Left cardiac atrium (tissue), 4 donors: ENCODE data around the gene TROAP. TPM values are rescaled to one million over a fixed set of nuclear protein-coding genes. Genes with fewer than 3 reads are reported as not detected.

Source experiments
- ATAC-seq, 2 donors: fragments of 200-7000 bp; cut with Tn5 transposase; one replicate each; pipeline ENCODE4 v1.9.1; 2020; ENCODE audit warnings: mild to moderate bottlenecking in 2 of 2, moderate library complexity in 2 of 2
- DNase-seq: peaks from one replicate; pipeline ENCODE4 v3.0.0-alpha.2; 2020
- intact Hi-C, 2 donors: fragments of 100-400 bp; cut with DNase I; formaldehyde crosslinking; loops; one replicate each; pipeline versions ENCODE4 v1.14.1 to v1.15.1; 2022 to 2023
- total RNA-seq, 2 donors: library from RNA; stranded (reverse); fragmentation: NEBNext Ultra II Directional; extraction: Animal tissue kit (Norgen Biotek cat#: 25700); gene quantifications; one replicate each; pipeline ENCODE4 v1.2.1, GENCODE V29; 2021
- donor health status: DM: no; HTN: yes; CAD: no.
- donor health status: DM: no; HTN: yes; CAD: no; lungs with severe emphysema.
- donor health status: DM: yes; HTN: yes; CAD: no.
- donor health status: Dilated cardiomyopathy.

The TROAP gene
- total RNA-seq, 2 donors from 2014 or later = 1.5 TPM; not detected in 1

DNA sequence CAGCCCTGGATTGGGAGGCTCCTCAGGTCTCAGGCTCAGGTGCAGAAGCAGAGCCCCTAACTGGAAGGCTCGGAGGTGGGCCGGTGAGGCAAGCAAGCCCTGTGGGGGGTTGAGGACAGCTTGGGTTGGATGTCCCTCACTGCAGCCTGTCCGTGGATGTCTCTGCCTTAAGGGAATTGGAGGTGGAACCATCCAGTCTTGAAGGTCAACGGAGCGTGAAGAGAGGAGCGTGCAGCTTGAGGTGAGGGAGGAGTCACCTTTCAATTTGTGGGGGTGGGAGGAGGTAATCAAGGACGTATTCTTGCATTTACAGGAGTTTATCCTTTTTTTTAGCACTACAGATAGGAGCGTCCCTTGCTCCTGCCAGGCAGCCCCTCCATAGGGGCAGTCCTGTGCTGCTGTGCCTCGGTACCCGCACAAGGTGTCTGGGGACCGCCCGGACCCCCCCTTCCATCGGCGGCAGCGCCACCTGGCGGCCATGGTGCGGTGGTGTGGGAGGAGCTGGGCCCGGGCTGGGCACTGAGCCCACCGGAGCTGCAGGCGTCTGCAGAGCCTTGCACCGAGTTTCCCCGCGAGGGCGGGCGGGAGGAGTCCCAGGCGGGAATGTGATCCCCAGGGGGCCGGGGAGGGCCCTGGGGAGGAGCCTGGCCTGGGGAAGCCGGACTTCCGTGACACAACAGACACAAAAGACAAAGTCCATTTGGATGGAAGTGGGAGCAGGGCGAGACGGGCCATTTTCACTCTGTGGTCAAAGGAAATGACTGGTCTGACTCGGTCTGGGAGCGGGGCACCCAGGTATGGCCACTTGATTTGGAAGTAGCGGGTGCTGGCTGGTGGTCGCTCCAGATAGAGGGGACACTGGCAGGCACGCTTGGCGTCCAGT, 24.5 kb downstream of the TROAP start:
- DNase-seq (peak; percentile 84), ATAC-seq (peak; percentile 90 to 91)
- intact Hi-C loops = loop anchor here in 1 of 2 donors (10.0 kb wide), 1 partner anchor 53 kb away; the partner anchor contains the start of gene PRPH

- DNase-seq (no peak), ATAC-seq (no peak)
- intact Hi-C loops = loop anchor here in 1 of 2 donors (10.0 kb wide), 1 partner anchor 54 kb away; the partner anchor contains the start of gene PRPH
Observed at GRCh38 chr12:49348781-49349180, 25.7 kb downstream of the TROAP start.

DNA sequence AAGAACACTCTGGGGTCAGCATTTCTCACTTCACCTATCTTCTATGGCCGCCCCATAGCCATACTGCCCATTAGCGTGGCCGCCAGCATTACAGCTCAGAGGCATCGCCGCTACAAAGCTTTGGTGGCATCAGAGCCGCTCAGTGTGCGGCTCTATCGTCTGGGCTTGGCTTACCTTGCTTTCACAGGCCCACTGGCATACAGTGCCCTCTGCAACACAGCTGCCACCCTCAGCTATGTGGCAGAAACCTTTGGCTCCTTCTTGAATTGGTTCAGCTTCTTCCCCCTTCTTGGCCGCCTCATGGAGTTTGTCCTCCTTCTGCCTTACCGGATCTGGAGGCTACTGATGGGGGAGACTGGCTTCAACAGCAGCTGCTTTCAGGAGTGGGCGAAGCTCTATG, 26.2 kb downstream of the TROAP start:
- intact Hi-C loops = loop anchor here in 1 of 2 donors (10.0 kb wide), 1 partner anchor 54 kb away; the partner anchor contains the start of gene PRPH

DNA sequence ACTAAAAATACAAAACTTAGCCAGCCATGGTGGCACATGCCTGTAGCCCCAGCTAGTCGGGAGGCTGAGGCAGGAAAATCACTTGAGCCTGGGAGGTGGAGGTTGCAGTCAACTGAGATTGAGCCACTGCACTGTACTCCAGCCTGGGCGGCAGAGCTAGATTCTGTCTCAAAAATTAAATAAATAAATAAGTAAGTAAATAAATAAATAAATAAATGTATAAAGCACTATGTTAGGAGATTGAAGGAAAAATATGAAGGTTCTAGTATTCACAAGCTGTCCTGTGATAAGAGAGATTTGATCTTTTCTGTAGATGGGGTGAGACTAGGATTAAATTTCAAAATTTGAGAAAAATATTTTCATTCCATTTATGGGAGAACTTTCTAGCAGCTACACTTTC, 29.3 kb downstream of the TROAP start:
- ATAC-seq = no peak
- intact Hi-C loops = no loop called here
- DNase-seq = no peak

More for the DNA sequence above, 26.2 kb downstream of the TROAP start:
- no peak for ATAC-seq
- no peak for DNase-seq

- intact Hi-C loops = loop anchor here in 1 of 2 donors (2.0 kb wide), 1 partner anchor 159 kb away; no protein-coding TSS in a partner anchor
- ATAC-seq (no peak), DNase-seq (no peak)
Observed at GRCh38 chr12:49355913-49356312, 32.9 kb downstream of the TROAP start.

DNA sequence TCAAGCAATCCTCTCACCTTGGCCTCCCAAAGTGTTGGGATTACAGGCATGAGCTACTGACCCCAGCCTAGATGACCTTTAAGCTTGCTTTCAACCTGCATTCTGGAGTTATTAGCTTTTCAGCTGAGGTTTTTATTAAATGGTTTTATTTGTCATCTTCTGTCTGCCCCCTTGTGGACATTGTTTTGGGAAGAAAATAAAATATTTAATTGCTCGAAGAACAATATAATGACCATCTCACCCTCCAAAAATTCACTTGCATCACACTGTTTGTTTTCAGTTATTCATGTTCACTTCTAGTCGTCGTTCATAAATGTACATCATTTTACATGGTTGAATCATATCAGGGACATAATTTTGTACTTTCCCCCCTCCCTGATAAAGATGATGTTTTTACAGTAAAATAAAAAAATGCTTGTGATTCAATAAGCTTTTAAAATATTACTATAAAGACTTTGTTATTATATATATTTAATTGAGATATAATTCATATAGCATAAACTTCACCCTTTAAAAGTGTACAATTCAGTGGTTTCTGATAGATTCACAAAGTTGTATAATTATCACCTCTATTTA, 34.1 kb downstream of the TROAP start:
- ATAC-seq (no peak), DNase-seq (no peak)
- intact Hi-C loops = loop anchor here (1.0 to 2.0 kb wide), 2 partner anchors 157 to 158 kb away; no protein-coding TSS in a partner anchor

DNA sequence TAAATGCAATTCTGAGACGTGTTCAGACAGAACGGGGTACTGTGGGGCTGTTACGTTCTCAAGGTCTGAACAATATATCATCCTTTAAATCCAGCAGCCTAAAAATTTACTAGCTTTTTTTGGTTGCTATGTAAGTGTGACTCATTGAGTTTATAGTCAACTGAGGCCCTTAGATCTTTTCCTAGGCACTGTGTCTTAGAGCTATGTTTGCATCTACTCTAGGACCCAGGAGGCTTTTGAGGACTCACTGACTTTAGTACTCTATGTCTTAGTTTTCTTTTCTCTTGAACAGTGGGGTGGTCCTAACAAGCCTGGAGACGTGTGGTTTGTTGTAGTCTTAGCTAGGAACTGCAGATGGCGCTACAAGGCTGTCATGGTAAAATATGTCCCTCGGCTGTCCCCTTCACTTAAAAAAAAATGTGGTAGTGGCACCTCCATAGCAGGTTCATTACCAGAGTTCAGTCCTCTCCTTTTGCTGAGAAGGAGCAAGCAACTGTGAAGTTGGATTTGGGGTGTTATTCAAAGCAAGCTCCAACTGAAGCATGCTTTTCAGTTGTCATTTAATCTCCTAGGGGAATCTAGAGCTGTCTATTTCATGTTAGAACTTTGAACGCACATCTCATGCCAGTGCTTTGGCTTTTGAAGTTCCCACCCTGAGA, 35.6 kb downstream of the TROAP start:
- ATAC-seq (peak; percentile 74 to 82), DNase-seq (no peak)
- intact Hi-C loops = no loop called here

GRCh38 chr12:49359671-49360070, 36.6 kb downstream of the TROAP start:
- no peak for ATAC-seq
- DNase-seq = no peak
- intact Hi-C loops = no loop called here

DNA sequence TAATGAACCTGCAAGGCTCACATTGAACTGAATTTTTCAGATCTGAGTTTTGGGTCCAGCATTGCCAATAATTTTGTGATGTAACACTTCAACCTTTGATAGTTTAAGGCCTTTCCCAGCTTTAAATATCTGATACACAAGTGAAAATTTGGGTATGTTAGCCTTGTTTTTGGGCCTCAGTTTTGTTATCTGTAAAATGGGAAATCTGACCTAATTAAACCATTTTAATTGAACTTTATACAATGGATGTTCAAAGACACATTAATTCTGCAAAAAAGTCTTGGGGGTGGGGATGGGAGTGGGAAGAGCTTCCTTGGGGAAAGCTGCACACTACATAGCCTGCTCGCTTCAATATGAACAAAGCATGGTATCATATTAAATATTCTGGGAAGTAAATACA, 39.0 kb downstream of the TROAP start:
- no peak for DNase-seq
- no peak for ATAC-seq
- intact Hi-C loops = no loop called here

- DNase-seq (no peak), ATAC-seq (no peak)
- intact Hi-C loops = loop anchor here in 1 of 2 donors (5.0 kb wide), 1 partner anchor 217 kb away; no protein-coding TSS in a partner anchor
Observed at GRCh38 chr12:49364989-49365388, 41.9 kb downstream of the TROAP start.

- intact Hi-C loops = loop anchor here in 1 of 2 donors (5.0 kb wide), 1 partner anchor 217 kb away; no protein-coding TSS in a partner anchor
- ATAC-seq (no peak), DNase-seq (no peak)
Observed at GRCh38 chr12:49365542-49365941, 42.5 kb downstream of the TROAP start.

DNA sequence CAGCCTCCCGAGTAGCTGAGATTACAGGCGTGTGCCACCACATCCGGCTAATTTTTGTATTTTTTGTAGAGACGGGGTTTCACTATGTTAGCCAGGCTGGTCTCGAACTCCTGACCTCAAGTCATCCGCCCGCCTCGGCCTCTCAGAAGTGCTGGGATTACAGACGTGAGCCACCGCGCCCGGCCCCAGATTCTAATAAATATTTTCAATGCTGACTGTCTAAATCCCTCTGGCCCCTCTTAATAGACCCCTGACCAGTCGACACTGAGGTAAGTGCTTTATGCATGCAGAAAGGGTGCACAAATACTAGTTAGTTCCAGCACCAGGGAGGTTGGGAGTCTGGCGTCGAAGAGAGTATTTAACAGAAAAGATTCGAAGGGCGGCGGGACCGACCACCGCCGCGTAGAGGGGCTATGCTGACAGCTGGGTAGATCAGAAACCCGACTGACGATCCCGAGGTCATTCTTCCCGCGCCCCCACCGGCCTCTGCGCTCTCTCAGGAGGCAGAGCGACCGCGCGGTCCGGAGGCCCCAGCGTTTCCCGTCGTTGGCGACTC, 43.1 kb downstream of the TROAP start:
- intact Hi-C loops = loop anchor here in 1 of 2 donors (5.0 kb wide), 1 partner anchor 216 kb away; no protein-coding TSS in a partner anchor
- DNase-seq (no peak), ATAC-seq (no peak)

GRCh38 chr12:49366652-49367380, 43.8 kb downstream of the TROAP start:
- intact Hi-C loops = loop anchor here in 1 of 2 donors (5.0 kb wide), 1 partner anchor 215 kb away; no protein-coding TSS in a partner anchor
- DNase-seq (peak; percentile 91), ATAC-seq (peak; percentile 95 to 98)

DNA sequence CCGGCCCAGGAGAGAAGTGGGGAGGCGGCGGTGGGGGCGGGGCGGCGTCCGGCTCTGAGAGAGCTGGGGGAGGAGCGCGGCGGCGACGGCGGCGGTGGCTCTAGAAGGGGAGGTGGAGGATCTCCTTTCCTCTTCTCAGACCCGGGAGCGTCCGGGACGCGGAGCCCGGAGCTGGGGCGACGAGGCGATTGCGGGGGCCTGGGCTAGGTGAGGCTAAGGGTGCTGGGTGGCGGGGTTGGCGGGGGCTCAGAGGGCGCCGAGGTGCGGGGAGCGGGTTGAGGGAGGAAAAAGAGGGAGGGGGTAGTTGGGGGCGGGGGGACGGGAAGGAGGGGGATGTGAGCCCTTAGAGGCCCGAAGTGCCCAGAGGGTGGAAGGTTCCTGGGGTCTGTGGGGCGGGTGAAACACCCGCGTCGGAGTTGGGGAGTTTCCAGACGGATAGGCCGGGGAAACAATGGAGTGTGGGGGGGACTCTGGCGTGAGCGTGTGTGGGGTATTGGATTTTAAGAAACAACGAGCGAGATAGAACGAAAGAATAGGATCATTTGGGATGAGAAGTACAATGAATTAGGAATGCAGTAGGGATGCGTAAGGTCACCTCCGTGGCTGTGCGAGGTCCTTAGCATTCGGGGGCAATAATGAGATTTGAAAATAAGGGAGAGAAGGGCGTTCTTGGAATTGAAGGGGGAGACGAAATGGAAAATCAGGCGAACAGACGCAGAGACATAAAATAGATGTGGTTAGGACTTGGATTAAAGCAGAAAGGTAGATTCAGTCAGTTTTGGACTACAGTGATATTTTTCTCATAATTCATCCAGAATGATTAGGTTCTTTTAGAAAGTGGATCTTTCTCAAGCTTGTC, 44.6 kb downstream of the TROAP start, which contains the start of gene SPATS2:
Gene SPATS2, plus strand, starts transcription at position 82 of the 859 bp plus-strand sequence. CDS start 93,551 bp downstream, outside the sequence.
- intact Hi-C loops = loop anchor here in 1 of 2 donors (5.0 kb wide), 1 partner anchor 215 kb away; no protein-coding TSS in a partner anchor
- peak; percentile 96 for DNase-seq
- ATAC-seq = peak; percentile 8 to 15

DNA sequence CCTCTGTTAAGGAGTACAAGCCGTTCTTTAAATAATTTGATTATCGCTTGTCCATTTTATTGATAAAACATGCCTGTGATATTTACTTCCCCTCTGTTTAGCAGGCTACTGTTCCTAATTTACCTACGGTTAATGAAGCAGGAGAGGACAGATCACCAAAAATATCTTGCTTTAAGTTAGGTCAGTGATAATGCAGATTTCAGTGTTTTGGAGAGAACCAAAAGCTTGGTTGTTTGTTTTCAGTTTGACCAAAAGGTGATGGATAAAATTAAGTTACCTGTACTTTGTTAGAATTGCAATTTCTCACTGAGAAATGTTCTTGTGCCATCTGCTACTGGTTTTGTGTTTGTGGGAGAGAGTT, 45.2 kb downstream of the TROAP start:
- intact Hi-C loops = loop anchor here in 1 of 2 donors (5.0 kb wide), 1 partner anchor 214 kb away; no protein-coding TSS in a partner anchor
- no peak for ATAC-seq
- DNase-seq = no peak

- ATAC-seq = no peak
- DNase-seq = peak; percentile 37
- intact Hi-C loops = loop anchor here in 1 of 2 donors (5.0 kb wide), 1 partner anchor 213 kb away; no protein-coding TSS in a partner anchor
Observed at GRCh38 chr12:49369411-49370145, 46.5 kb downstream of the TROAP start.
